Right lobe of liver (tissue), 4 donors: ENCODE results near the gene COL18A1.

Experiments
- CTCF ChIP-seq, 4 donors: fragments of 200-600 bp in 3 of 4; fragments of 450-650 bp in 1 of 4; IDR thresholded peaks; one replicate each; pipeline versions ENCODE4 v1.5.1 to v1.8.0; 2016 to 2022; ENCODE audit warnings: antibody characterized with exemption in 4 of 4, mild to moderate bottlenecking in 2 of 4
- POLR2A ChIP-seq: fragments of 450-650 bp; IDR thresholded peaks from one replicate; pipeline ENCODE4 v1.6.1; 2017; ENCODE audit warnings: antibody characterized with exemption, mild to moderate bottlenecking
- donor health status: DM: no; HTN: no; CAD: no.
- donor health status: DM: no; HTN: no; CAD: no.
- donor health status: DM: no; HTN: yes; CAD: no.

DNA sequence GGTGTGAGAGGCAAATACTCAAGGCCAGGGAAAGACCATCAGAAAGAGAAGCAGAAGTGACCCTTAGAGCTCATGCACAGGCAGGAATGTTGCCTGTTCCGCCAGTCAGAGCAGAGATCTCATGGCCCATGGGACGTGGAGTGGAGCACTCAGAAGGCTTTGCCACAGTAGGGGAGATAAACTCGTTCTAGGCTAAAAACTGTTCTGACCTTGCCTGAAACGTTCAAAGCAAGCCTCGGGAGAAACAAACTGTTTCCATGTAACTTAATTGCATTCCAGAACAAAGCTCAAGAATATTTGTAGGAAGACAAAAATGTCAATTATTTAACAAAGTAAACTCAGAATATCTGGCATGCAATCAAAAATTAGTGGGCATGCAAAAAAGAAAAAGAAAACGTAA, 158.0 kb downstream of the COL18A1 start:
- TF ChIP-seq CTCF (IDR thresholded peaks at IDR 0.05), result no peak
- no peak for TF ChIP-seq POLR2A
